ENCODE data around the gene ADGRE2.

The ADGRE2 gene

GRCh38 chr19:14689598-14690503 is 88.5 kb downstream of the ADGRE2 start, which contains the start of gene ZNF333:
Gene ZNF333 (plus strand): TSS chr19:14690048. CDS start chr19:14693492, 3,444 bp downstream.
- H3K27ac ChIP-seq = peak within 1 kb of the TSS; percentile 46 to 98 (median 90)
- H3K4me3 ChIP-seq = peak within 1 kb of the TSS; percentile 60 to 84 (median 72)

GRCh38 chr19:14686411-14686810 is 91.9 kb downstream of the ADGRE2 start:
- no peak overlapping the region for H3K4me3 ChIP-seq
- no peak overlapping the region for H3K27ac ChIP-seq

GRCh38 chr19:14683439-14683838 is 94.9 kb downstream of the ADGRE2 start:
- Histone ChIP-seq H3K4me3 (no peak overlapping the region), H3K27ac (peak overlapping the region in 1 of 21 experiments; percentile 11)

Data from skin epidermis (tissue), 12 donors.